IMR-90 (cell line): ENCODE data around the gene NTM. TPM values are rescaled to one million over a fixed set of nuclear protein-coding genes. Genes with fewer than 3 reads are reported as not detected.

Source experiments
- ATAC-seq: fragments of 200-7000 bp; cut with Tn5 transposase; 2 replicates; pipeline ENCODE4 v1.9.1; 2020; ENCODE audit warnings: low read depth, mild to moderate bottlenecking, moderate library complexity
- BruUV-seq: library from RNA; stranded (reverse); fragments of 400-500 nt; replicated peaks from 2 replicates; lab custom pipeline; 2021; lab: Mats Ljungman, UMichigan
- CTCF ChIA-PET: fragments of 300-600 bp; formaldehyde crosslinking; extraction: SDS; loops from one replicate; lab custom pipeline; 2021; ENCODE audit warnings: antibody characterized with exemption; lab: Yijun Ruan, JAX
- POLR2A ChIA-PET: fragments of 300-600 bp; sonication (Branson Sonifier 250); formaldehyde crosslinking; loops from one replicate; lab custom pipeline; 2022; ENCODE audit warnings: antibody characterized with exemption; ENCODE audit not compliant: unreplicated experiment; lab: Charles Lee
- DNase-seq: peaks from one replicate; pipeline ENCODE4 v3.0.0; 2013
- H2AFZ ChIP-seq: replicated peaks from 2 replicates; pipeline ENCODE3; 2013; ENCODE audit warnings: low read length, mild to moderate bottlenecking; ENCODE audit not compliant: poor library complexity
- H2AK5ac ChIP-seq: 2 replicates; pipeline ENCODE4 v1.6.1; 2013; ENCODE audit warnings: low read depth, low read length, inconsistent platforms
- H2AK9ac ChIP-seq: replicated peaks from 2 replicates; pipeline ENCODE3; 2013; ENCODE audit warnings: mild to moderate bottlenecking, low read depth, low read length, moderate library complexity; ENCODE audit not compliant: poor library complexity
- H2BK120ac ChIP-seq: 2 replicates; pipeline ENCODE4 v1.6.1; 2013; ENCODE audit warnings: low read depth, low read length, inconsistent platforms
- H2BK15ac ChIP-seq: 3 replicates; pipeline ENCODE4 v1.6.1; 2013; ENCODE audit warnings: low read depth, low read length, inconsistent platforms
- H2BK20ac ChIP-seq: 2 replicates; pipeline ENCODE4 v1.6.1; 2013; ENCODE audit warnings: low read depth, mild to moderate bottlenecking, inconsistent platforms, low read length, moderate library complexity
- H2BK5ac ChIP-seq: 2 replicates; pipeline ENCODE4 v1.6.1; 2013; ENCODE audit warnings: mild to moderate bottlenecking, low read depth, low read length, inconsistent platforms; ENCODE audit not compliant: poor library complexity, severe bottlenecking
- H3K14ac ChIP-seq: replicated peaks from 2 replicates; pipeline ENCODE4 v1.6.1; 2013; ENCODE audit warnings: low read depth, low read length, inconsistent platforms
- H3K18ac ChIP-seq: 2 replicates; pipeline ENCODE4 v1.6.1; 2013; ENCODE audit warnings: low read depth, low read length, control low read depth
- H3K23ac ChIP-seq: 2 replicates; pipeline ENCODE4 v1.6.1; 2013; ENCODE audit warnings: low read depth, low read length, inconsistent platforms
- H3K27ac ChIP-seq: 2 replicates; pipeline ENCODE4 v1.5.1; 2013; ENCODE audit warnings: mild to moderate bottlenecking, control low read depth, low read length; ENCODE audit not compliant: insufficient read depth
- H3K27me3 ChIP-seq: 2 replicates; pipeline ENCODE4 v1.6.1; 2013; ENCODE audit warnings: low read length; ENCODE audit not compliant: control insufficient read depth, insufficient read depth
- H3K36me3 ChIP-seq: 2 replicates; pipeline ENCODE4 v1.6.1; 2013; ENCODE audit warnings: low read length, mixed read lengths; ENCODE audit not compliant: control insufficient read depth, insufficient read depth
- H3K4ac ChIP-seq: 2 replicates; pipeline ENCODE4 v1.6.1; 2013; ENCODE audit warnings: low read depth, low read length, inconsistent platforms
- H3K4me1 ChIP-seq: 2 replicates; pipeline ENCODE4 v1.6.1; 2013; ENCODE audit warnings: low read length, mixed read lengths; ENCODE audit not compliant: control insufficient read depth, insufficient read depth
- H3K4me2 ChIP-seq: 2 replicates; pipeline ENCODE4 v1.6.1; 2013; ENCODE audit warnings: low read depth, mild to moderate bottlenecking, control low read depth, low read length, moderate library complexity
- H3K4me3 ChIP-seq: 2 replicates; pipeline ENCODE4 v1.5.1; 2013; ENCODE audit warnings: low read depth, mild to moderate bottlenecking, control low read depth, low read length, moderate library complexity; ENCODE audit not compliant: insufficient read depth
- H3K56ac ChIP-seq: 2 replicates; pipeline ENCODE4 v1.6.1; 2013; ENCODE audit warnings: low read length, inconsistent platforms; ENCODE audit not compliant: insufficient read depth; ENCODE audit errors: extremely low read depth
- H3K79me1 ChIP-seq, 2 experiments: 2 replicates each; pipeline ENCODE4 v1.6.1; 2013; ENCODE audit warnings: low read length in 2 of 2, inconsistent platforms in 1 of 2, low read depth in 1 of 2
- H3K9ac ChIP-seq: 2 replicates; pipeline ENCODE4 v1.6.1; 2013; ENCODE audit warnings: low read depth, low read length, control low read depth
- H3K9me1 ChIP-seq: 2 replicates; pipeline ENCODE4 v1.6.1; 2013; ENCODE audit warnings: low read length, inconsistent platforms; ENCODE audit not compliant: insufficient read depth
- H3K9me3 ChIP-seq: 2 replicates; pipeline ENCODE4 v1.6.1; 2013; ENCODE audit warnings: low read length; ENCODE audit not compliant: control insufficient read depth, insufficient read depth
- H4K20me1 ChIP-seq: 2 replicates; pipeline ENCODE4 v1.6.1; 2013; ENCODE audit warnings: low read length, inconsistent platforms; ENCODE audit not compliant: insufficient read depth
- H4K5ac ChIP-seq: 2 replicates; pipeline ENCODE4 v1.6.1; 2013; ENCODE audit warnings: mild to moderate bottlenecking, low read depth, low read length, control low read depth
- H4K8ac ChIP-seq, 2 experiments: 2 replicates each; pipeline ENCODE4 v1.6.1; 2013; ENCODE audit warnings: low read depth in 2 of 2, low read length in 2 of 2, control low read depth in 1 of 2, inconsistent platforms in 1 of 2
- H4K91ac ChIP-seq: 2 replicates; pipeline ENCODE4 v1.6.1; 2013; ENCODE audit warnings: low read depth, low read length, inconsistent platforms; ENCODE audit not compliant: insufficient read depth
- CHD1 ChIP-seq: IDR thresholded peaks from 2 replicates; pipeline ENCODE4 v1.6.1; 2012; ENCODE audit warnings: low read depth, low read length, improper control_type of control experiment
- FOS ChIP-seq: fragments of 150-350 bp; IDR thresholded peaks from 2 replicates; pipeline ENCODE4 v1.6.1; 2016; ENCODE audit warnings: low read depth, low read length
- MAFK ChIP-seq: IDR thresholded peaks from 2 replicates; pipeline ENCODE4 v1.6.1; 2012; ENCODE audit warnings: low read depth, low read length, improper control_type of control experiment
- MXI1 ChIP-seq: IDR thresholded peaks from 2 replicates; pipeline ENCODE4 v1.6.1; 2012; ENCODE audit warnings: low read depth, mild to moderate bottlenecking, low read length, moderate library complexity, borderline replicate concordance
- NFE2L2 ChIP-seq: fragments of 150-350 bp; IDR thresholded peaks from 2 replicates; pipeline ENCODE4 v1.6.1; 2016; ENCODE audit warnings: low read depth, mild to moderate bottlenecking, low read length
- POLR2A ChIP-seq: IDR thresholded peaks from 2 replicates; pipeline ENCODE4 v1.6.1; 2012; ENCODE audit warnings: mild to moderate bottlenecking, low read depth, low read length
- RAD21 ChIP-seq: IDR thresholded peaks from 2 replicates; pipeline ENCODE4 v1.6.1; 2012; ENCODE audit warnings: low read length, improper control_type of control experiment
- RFX5 ChIP-seq: IDR thresholded peaks from 2 replicates; pipeline ENCODE4 v1.8.0; 2012; ENCODE audit warnings: low read depth, mild to moderate bottlenecking, low read length, moderate library complexity
- USF2 ChIP-seq: fragments of 150-350 bp; IDR thresholded peaks from 2 replicates; pipeline ENCODE4 v1.6.1; 2017; ENCODE audit warnings: mild to moderate bottlenecking, antibody characterized with exemption, low read length, low read depth
- WGBS, 2 experiments: methylation state at CpG; one replicate each; pipeline versions ENCODE4 v1.1.5 to v1.1.7; 2013; ENCODE audit warnings: missing lambda C conversion rate in 2 of 2; ENCODE audit not compliant: insufficient read length in 1 of 2; ENCODE audit errors: extremely low coverage in 2 of 2; 5-methylcytosine and 5-hydroxymethylcytosine counted together
- dilution Hi-C: fragments of 300-500 bp; cut with HindIII; formaldehyde crosslinking; loops from one replicate; pipeline ENCODE4 v1.14.3; 2018; ENCODE audit warnings: low sequenced_read_pairs; ENCODE audit not compliant: unreplicated experiment
- in situ Hi-C: fragments of 300-500 bp; cut with MboI; formaldehyde crosslinking; loops from 3 replicates; pipeline ENCODE4 v1.14.3; 2019; ENCODE audit warnings: low sequenced_read_pairs, inconsistent platforms, mixed read lengths
- intact Hi-C: fragments of 100-400 bp; cut with micrococcal nuclease; formaldehyde crosslinking; loops from 2 replicates; pipeline ENCODE4 v1.10.0; 2022
- polyA plus RNA-seq, 3 experiments: library from polyadenylated mRNA; depleted of rRNA; stranded (reverse); fragments of >200 nt; gene quantifications; 2 replicates each; pipeline ENCODE4 v1.2.3, GENCODE V29; 2012; ENCODE audit warnings: low replicate concordance in 1 of 3
- total RNA-seq: library from RNA; depleted of rRNA; stranded (reverse); fragments of >200 nt; gene quantifications from 2 replicates; pipeline ENCODE4 v1.2.3, GENCODE V29; 2012

The NTM gene
- total and polyA plus RNA-seq, 2 of the 4 experiments (the other 2 are of a cell fraction), result 19.5 to 25.5 TPM

GRCh38 chr11:131633921-131634715 is 263.7 kb downstream of the NTM start:
- Histone ChIP-seq H2BK20ac (no peak overlapping the region), H4K91ac (no peak overlapping the region), H3K27ac (no peak overlapping the region), H3K9me1 (no peaks in the 10 kb centered on the region), H3K4me2 (no peak overlapping the region), H2BK120ac (no peak overlapping the region), H3K9me3 (no peaks in the 10 kb centered on the region), H2AK5ac (no peak overlapping the region), H3K4me1 (no peaks in the 10 kb centered on the region), H3K23ac (no peak overlapping the region), H3K79me1 (no peaks in the 10 kb centered on the region), H4K5ac (no peak overlapping the region), H3K36me3 (no peaks in the 10 kb centered on the region), H3K4ac (no peak overlapping the region), H3K14ac (no peak overlapping the region), H4K20me1 (no peaks in the 10 kb centered on the region), H2BK15ac (no peak overlapping the region), H3K9ac (no peak overlapping the region), H2AFZ (no peak overlapping the region), H2AK9ac (no peak overlapping the region), H4K8ac (no peak overlapping the region), H3K4me3 (no peak overlapping the region), H3K18ac (no peak overlapping the region), H3K27me3 (no peaks in the 10 kb centered on the region; the same call in 1 of the 2 replicates), H2BK5ac (no peak overlapping the region), H3K56ac (no peak overlapping the region)
- no peak for ATAC-seq
- no CpG with 5 or more reads among the region's 8 CpGs for WGBS, 2 experiments
- no peak for DNase-seq
- in situ Hi-C loops, result no loop called here
- dilution Hi-C loops, result no loop called here
- BruUV-seq, result no TSS peak
- CTCF ChIA-PET, result interaction anchor here (1.0 kb wide), 1 partner anchor 54 kb away, joined by 3 read pairs; no protein-coding TSS in a partner anchor
- intact Hi-C loops, result no loop called here
- POLR2A ChIA-PET, result no interaction called here
- no peak for TF ChIP-seq USF2
- TF ChIP-seq MAFK, result no peak
- no peak for TF ChIP-seq RAD21
- TF ChIP-seq POLR2A, result no peak
- TF ChIP-seq MXI1, result no peak
- no peak for TF ChIP-seq FOS
- TF ChIP-seq CHD1, result no peak
- TF ChIP-seq RFX5, result no peak
- no peak for TF ChIP-seq NFE2L2
